HG03135 (cell line): Measurements from ENCODE around the gene ABCG2.

ENCODE experiments used
- ATAC-seq: cut with Tn5 transposase; IDR thresholded peaks from one replicate; pipeline ENCODE4 v1.9.1; 2021; ENCODE audit warnings: mild to moderate bottlenecking, moderate library complexity; ENCODE audit not compliant: unreplicated experiment

The ABCG2 gene

GRCh38 chr4:88077911-88078524 lies 80.4 kb downstream of the ABCG2 start:
- ATAC-seq, result no peak

DNA sequence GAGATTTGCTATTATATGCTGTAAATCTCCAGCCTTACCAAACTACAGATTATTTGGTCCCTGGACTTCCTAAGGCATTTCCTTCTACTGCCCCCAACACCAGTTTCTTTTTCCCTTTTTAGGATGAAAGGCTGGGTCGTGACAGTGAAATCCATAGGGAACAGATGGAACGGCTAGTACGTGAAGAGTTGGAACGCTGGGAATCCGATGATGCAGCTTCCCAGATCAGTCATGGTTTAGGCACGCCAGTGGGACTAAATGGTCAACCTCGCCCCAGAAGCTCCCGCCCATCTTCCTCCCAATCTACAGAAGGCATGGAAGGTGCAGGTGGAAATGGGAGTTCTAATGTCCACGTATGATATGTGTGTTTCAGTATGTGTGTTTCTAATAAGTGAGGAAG lies 83.1 kb downstream of the ABCG2 start:
- ATAC-seq, result no peak

DNA sequence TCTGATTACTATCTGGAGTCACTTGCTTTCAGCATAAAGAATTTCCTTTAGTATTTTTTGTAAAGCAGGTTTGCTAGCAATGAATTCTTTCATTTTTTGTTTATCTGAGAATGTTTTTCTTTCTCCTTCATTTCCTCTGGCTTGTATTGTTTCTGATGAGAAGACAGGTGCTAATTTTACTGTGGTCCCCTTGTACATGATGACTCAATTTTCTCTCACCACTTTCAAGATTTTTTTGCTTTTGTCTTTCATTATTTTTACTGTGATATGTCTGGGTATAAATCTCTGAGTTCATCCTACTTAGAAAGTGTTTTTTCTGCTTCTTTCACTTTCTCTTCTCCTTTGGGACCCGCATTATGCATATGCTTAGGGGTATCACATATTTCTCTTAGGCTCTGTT lies 88.4 kb downstream of the ABCG2 start:
- ATAC-seq, result no peak

DNA sequence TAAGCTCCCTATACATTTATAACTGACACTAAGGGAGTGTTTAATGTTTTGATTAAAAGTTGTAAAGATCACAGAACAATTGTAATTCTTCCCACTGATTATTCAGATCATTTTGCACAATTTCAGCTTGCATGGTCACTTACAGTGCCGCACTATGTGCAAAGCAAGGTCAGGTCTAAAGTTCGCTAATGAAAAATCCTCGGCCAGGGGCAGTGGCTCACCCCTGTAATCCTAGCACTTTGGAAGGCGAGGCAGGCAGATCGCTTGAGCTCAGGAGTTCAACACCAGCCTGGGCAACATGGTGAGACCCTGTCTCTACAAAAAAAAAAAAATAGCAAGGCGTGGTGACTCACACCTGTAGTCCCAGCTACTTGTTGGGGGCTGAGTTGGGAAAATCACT lies 94.0 kb downstream of the ABCG2 start:
- ATAC-seq, result no peak

GRCh38 chr4:88063634-88064296 lies 94.7 kb downstream of the ABCG2 start:
- ATAC-seq, result no peak

DNA sequence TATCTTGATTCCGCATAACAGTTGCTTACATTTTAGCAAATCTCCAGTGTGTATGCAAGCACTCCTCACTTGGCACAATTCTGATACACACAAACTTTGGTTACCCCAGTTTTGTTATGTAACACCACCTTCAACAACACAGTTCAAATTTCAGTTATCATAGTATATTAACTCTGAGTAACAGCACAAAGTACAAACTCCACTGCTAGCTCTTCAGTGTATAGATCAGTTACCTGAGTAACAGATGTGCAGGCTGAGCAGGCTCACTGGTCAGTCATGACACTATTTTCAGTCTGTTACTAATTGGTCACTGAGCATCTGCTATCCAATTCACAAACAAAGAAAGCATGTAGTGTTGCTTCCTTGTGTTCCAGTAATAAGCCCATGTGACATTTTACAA lies 95.6 kb downstream of the ABCG2 start:
- no peak for ATAC-seq

GRCh38 chr4:88062311-88062710 lies 96.1 kb downstream of the ABCG2 start:
- no peak for ATAC-seq

DNA sequence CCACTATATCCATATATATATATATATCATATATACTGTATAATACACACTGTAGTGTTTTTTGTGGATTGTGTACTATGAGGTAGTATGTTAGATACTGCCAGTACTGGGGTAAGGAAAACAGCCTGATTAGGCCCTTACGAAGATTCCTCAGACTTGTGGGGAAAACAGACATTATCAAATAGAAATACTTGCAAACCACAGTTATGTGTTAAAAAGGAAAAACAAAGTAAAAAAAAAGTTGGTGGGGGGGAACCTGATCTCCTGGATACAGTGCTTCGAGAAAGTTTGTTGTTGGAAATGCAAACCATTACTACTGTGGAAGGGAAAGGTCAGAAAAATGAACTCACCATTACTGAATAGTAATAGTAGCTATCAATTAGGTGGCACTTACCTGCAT lies 98.0 kb downstream of the ABCG2 start:
- no peak for ATAC-seq

DNA sequence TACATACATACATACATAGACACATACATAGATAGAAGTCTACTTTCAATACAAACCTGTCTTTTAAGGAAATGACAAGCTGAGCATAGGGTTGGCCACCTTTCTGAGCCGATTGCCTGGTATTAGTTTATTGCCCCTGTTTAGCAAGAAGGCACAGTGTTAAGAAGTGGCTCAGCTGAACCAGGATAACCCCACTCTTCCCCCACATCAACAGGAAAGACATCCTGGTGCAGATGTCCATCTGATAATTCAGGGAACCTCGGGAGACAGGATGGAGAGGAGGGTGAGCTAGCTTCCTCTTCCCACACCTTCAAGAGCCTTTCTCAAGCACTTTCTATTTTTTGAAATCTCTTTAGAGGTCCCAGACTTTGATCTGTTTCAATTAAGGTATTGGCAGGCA lies 98.7 kb downstream of the ABCG2 start:
- ATAC-seq, result no peak

GRCh38 chr4:88058295-88058694 lies 100.1 kb downstream of the ABCG2 start:
- ATAC-seq, result no peak

GRCh38 chr4:88054901-88055300 lies 103.5 kb downstream of the ABCG2 start:
- no peak for ATAC-seq

DNA sequence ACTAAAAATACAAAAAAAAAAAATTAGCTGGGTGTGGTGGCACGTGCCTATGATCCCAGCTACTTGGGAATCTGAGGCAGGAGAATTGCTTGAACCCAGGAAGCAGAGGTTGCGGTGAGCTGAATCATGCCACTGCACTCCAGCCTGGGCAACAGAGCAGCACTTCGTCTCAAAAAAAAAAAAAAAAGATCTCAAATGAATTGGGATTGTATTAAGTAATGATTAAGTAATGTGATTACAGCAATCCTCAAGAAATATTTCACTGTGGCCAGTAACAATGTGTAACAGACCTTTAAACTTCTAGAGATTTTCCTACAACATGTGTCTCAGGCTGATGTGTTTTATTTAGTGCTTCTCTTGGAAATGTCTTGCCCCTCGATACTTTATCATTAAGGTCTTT lies 104.2 kb downstream of the ABCG2 start:
- ATAC-seq, result no peak

DNA sequence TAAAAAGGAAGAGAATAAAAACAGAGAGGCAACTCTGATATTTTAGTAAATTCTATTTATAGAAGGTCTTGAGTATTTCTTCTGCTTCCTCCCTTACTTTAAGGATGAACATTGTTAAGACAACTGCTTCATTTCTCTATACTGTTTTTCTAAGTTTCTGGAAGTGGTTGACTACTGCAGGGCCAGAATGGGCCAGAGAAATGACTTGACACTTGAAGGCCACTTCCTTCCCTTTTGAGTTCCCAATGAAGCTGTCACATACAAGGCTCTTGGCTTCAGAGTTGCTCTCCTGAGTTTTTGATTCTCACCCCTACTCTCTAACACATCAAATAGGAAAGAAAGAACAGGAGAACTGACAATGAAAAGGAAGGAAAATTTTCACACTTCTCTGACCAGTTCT lies 113.4 kb downstream of the ABCG2 start:
- ATAC-seq, result no peak

GRCh38 chr4:88043586-88044340 lies 114.7 kb downstream of the ABCG2 start:
- no peak for ATAC-seq

- no peak for ATAC-seq
Measured at GRCh38 chr4:88043001-88043400, 115.4 kb downstream of the ABCG2 start.

DNA sequence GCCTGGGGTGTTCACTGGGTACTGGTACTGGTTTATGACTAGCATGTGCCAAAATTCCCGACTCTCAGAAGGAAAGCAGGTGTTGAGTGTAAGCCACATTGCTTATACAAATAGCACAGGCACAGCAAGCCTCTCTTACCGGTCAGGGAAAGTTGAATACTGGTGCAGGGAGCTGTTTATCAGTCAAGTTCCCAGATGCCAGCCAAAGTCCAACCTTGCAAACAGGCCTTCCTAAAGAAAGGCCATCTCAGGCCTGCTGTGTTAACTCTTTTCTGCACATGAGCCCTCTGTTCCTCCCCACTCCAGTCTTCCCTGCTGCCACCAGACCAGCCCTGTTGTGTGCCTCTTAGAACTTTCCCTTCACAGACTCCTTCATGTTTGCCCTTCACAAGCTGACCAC lies 116.8 kb downstream of the ABCG2 start:
- ATAC-seq, result no peak

DNA sequence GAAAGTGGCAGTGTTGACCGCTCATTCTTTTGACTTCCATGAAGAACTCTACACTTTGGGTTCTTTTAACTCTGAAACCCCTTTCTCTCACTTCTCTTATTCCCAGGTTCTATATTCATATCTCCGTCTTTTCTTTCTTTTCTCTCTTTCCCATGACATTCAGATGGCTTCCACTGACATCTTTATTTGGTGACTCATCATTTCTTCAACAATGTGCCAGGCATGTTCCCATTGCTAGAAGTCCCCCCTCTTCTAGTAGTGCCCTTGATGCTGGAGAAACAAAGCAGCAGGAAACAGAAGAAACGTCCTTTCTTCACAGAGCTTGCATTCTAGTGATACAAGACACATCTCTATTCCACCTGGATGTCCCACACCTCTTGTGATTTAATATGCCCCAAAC lies 117.7 kb downstream of the ABCG2 start:
- no peak for ATAC-seq
